ENCODE data around the gene ARPC2. TPM values are rescaled to one million over a fixed set of nuclear protein-coding genes. Genes with fewer than 3 reads are reported as not detected.
A peak's percentile ranks its signal among the peaks of the same experiment; 100 is the strongest.

Gene ARPC2
- total and polyA plus RNA-seq, 2 of the 13 experiments (the other 11 are each of a cell fraction or from before 2014, with no cell fraction given), result 168 to 303 TPM

GRCh38 chr2:218289639-218290315 lies 72.8 kb downstream of the ARPC2 start (continued):
- TF ChIP-seq ARID4A (CRISPR knock-in tag; IDR thresholded peaks at IDR 0.05; ENCODE audit: borderline replicate concordance), result peak; percentile 69; the same call in 1 of the 2 replicates
- no peak for TF ChIP-seq EED (CRISPR knock-in tag; IDR thresholded peaks at IDR 0.05)
- no peak for TF ChIP-seq ZHX1 (CRISPR knock-in tag; IDR thresholded peaks at IDR 0.05; ENCODE audit: low read depth)
- TF ChIP-seq MYC (CRISPR knock-in tag; IDR thresholded peaks at IDR 0.05; ENCODE audit: borderline replicate concordance), result peak; percentile 72
- TF ChIP-seq PHF5A (CRISPR knock-in tag; IDR thresholded peaks at IDR 0.05; ENCODE audit: low read depth, unreplicated experiment), result no peak
- no peak for TF ChIP-seq NRL (CRISPR knock-in tag; IDR thresholded peaks at IDR 0.05; ENCODE audit: borderline replicate concordance)
- peak; percentile 62; the same call in 1 of the 2 replicates for TF ChIP-seq NR2F6 (IDR thresholded peaks at IDR 0.05)
- TF ChIP-seq NR2F6 (CRISPR knock-in tag; IDR thresholded peaks at IDR 0.05), result peak; percentile 84
- TF ChIP-seq SMAD3 (CRISPR knock-in tag; IDR thresholded peaks at IDR 0.05), result no peak
- TF ChIP-seq ZNF703 (CRISPR knock-in tag; IDR thresholded peaks at IDR 0.05; ENCODE audit: borderline replicate concordance), result no peak
- TF ChIP-seq ZNF138 (CRISPR knock-in tag; IDR thresholded peaks at IDR 0.05; ENCODE audit: low read depth), result no peak
- TF ChIP-seq CHD4 (IDR thresholded peaks at IDR 0.05; ENCODE audit: borderline replicate concordance, low read length), result peak; percentile 90; the same call in 1 of the 2 replicates
- no peak for TF ChIP-seq ZNF570 (CRISPR knock-in tag; IDR thresholded peaks at IDR 0.05; ENCODE audit: borderline replicate concordance)
- TF ChIP-seq ZNF280D (CRISPR knock-in tag; IDR thresholded peaks at IDR 0.05), result 0 out of 2 replicates have a peak, but pooled peaks have one; percentile 63
- 0 out of 2 replicates have a peak, but pooled peaks have one; percentile 17 for TF ChIP-seq RFXANK (CRISPR knock-in tag; IDR thresholded peaks at IDR 0.05)
